Tibial nerve (tissue), 3 donors: ENCODE data around the gene KSR2.

ENCODE experiments used
- POLR2A ChIP-seq, 2 donors: fragments of 450-650 bp; IDR thresholded peaks; one replicate each; pipeline ENCODE4 v1.6.1; 2017; ENCODE audit warnings: antibody characterized with exemption in 2 of 2, mild to moderate bottlenecking in 2 of 2, moderate library complexity in 2 of 2
- TF ChIP-seq, protein P1 (sequence below), 5 experiments: fragments of 200-600 bp in 3 of 5; fragments of 450-650 bp in 2 of 5; sonication (generic) in 3 of 5; IDR thresholded peaks; one replicate each; pipeline ENCODE4 v1.5.1; 2016 to 2019; ENCODE audit warnings: antibody characterized with exemption in 5 of 5, mild to moderate bottlenecking in 3 of 5, moderate library complexity in 2 of 5

DNA sequence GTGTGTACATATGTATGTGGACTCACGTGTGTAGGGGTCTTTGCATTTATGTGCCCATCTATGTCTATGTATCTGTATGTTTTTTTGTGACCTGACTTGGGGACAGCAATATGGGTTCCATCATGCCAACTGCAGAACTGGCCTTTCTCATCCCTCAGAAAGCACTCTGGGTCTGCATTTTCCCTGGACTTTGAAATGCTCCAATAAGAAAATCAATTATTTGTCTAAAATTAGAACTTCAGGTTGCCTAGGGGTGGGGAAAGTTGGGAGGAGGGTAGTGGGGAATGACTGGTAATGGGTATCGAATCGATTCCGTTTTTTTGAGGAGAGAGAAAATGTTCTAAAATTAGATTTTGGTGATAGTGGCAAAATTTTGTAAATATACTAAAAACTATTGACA lies 466.6 kb downstream of the KSR2 start:
- TF ChIP-seq, protein P1, sequence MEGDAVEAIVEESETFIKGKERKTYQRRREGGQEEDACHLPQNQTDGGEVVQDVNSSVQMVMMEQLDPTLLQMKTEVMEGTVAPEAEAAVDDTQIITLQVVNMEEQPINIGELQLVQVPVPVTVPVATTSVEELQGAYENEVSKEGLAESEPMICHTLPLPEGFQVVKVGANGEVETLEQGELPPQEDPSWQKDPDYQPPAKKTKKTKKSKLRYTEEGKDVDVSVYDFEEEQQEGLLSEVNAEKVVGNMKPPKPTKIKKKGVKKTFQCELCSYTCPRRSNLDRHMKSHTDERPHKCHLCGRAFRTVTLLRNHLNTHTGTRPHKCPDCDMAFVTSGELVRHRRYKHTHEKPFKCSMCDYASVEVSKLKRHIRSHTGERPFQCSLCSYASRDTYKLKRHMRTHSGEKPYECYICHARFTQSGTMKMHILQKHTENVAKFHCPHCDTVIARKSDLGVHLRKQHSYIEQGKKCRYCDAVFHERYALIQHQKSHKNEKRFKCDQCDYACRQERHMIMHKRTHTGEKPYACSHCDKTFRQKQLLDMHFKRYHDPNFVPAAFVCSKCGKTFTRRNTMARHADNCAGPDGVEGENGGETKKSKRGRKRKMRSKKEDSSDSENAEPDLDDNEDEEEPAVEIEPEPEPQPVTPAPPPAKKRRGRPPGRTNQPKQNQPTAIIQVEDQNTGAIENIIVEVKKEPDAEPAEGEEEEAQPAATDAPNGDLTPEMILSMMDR (IDR thresholded peaks at IDR 0.05): no peak
- no peak for TF ChIP-seq POLR2A (IDR thresholded peaks at IDR 0.05)
